Common myeloid progenitor, CD34-positive (primary cell): ENCODE data around the gene KCNQ2.

Experiments
- CTCF ChIA-PET: fragments of 350-600 bp; sonication (Branson Sonifier 250); formaldehyde crosslinking; loops from one replicate; lab custom pipeline; 2021; ENCODE audit warnings: antibody characterized with exemption; lab: Charles Lee
- POLR2A ChIA-PET: fragments of 350-600 bp; sonication (Branson Sonifier 250); formaldehyde crosslinking; loops from one replicate; lab custom pipeline; 2021; ENCODE audit warnings: antibody characterized with exemption; lab: Charles Lee
- DNase-seq, 3 donors: peaks; one replicate each; pipeline versions ENCODE4 v3.0.0 to v3.0.0-alpha.2; 2013
- H3K27ac ChIP-seq, 2 experiments: 1 replicate in 1 of 2; 2 replicates in 1 of 2; pipeline ENCODE4 v1.7.0; 2013; ENCODE audit warnings: inconsistent platforms in 2 of 2, low read length in 2 of 2, mild to moderate bottlenecking in 2 of 2, low read depth in 1 of 2, moderate library complexity in 1 of 2; ENCODE audit not compliant: severe bottlenecking in 2 of 2, insufficient read depth in 1 of 2, poor library complexity in 1 of 2
- H3K27me3 ChIP-seq, 5 experiments: replicated peaks in 2 of 5; 1 replicate in 3 of 5; 2 replicates in 2 of 5; pipeline versions ENCODE4 v1.6.1 to v1.7.0; 2013; ENCODE audit warnings: low read length in 4 of 5, mild to moderate bottlenecking in 2 of 5, moderate library complexity in 2 of 5, inconsistent platforms in 1 of 5; ENCODE audit not compliant: insufficient read depth in 5 of 5, control insufficient read depth in 4 of 5
- H3K36me3 ChIP-seq, 4 experiments: 1 replicate in 2 of 4; 2 replicates in 2 of 4; pipeline versions ENCODE4 v1.6.1 to v1.7.0; 2013; ENCODE audit warnings: low read length in 3 of 4, control low read depth in 1 of 4, mild to moderate bottlenecking in 1 of 4; ENCODE audit not compliant: control insufficient read depth in 4 of 4, insufficient read depth in 4 of 4
- H3K4me1 ChIP-seq, 4 experiments: 1 replicate in 3 of 4; 2 replicates in 1 of 4; pipeline versions ENCODE4 v1.6.1 to v1.7.1; 2013; ENCODE audit warnings: low read length in 3 of 4, mild to moderate bottlenecking in 3 of 4, control low read depth in 1 of 4, inconsistent platforms in 1 of 4, moderate library complexity in 1 of 4; ENCODE audit not compliant: control insufficient read depth in 4 of 4, insufficient read depth in 4 of 4; ENCODE audit errors: control extremely low read depth in 1 of 4
- H3K4me3 ChIP-seq, 7 experiments: 1 replicate in 4 of 7; 2 replicates in 3 of 7; pipeline versions ENCODE4 v1.5.1 to v1.7.0; 2013; ENCODE audit warnings: mild to moderate bottlenecking in 7 of 7, low read length in 6 of 7, moderate library complexity in 6 of 7, inconsistent platforms in 2 of 7, low read depth in 2 of 7, control low read depth in 1 of 7; ENCODE audit not compliant: insufficient read depth in 4 of 7, control insufficient read depth in 1 of 7; ENCODE audit errors: extremely low read depth in 1 of 7
- H3K9me3 ChIP-seq, 5 experiments: 1 replicate in 4 of 5; 2 replicates in 1 of 5; pipeline versions ENCODE4 v1.6.1 to v1.7.1; 2013; ENCODE audit warnings: low read length in 4 of 5, mild to moderate bottlenecking in 2 of 5, inconsistent platforms in 1 of 5, low read depth in 1 of 5, moderate library complexity in 1 of 5; ENCODE audit not compliant: control insufficient read depth in 4 of 5, insufficient read depth in 2 of 5; ENCODE audit errors: control extremely low read depth in 1 of 5
- WGBS: methylation state at CpG from one replicate; pipeline ENCODE4 v1.1.5; 2013; ENCODE audit not compliant: insufficient coverage; 5-methylcytosine and 5-hydroxymethylcytosine counted together

Gene KCNQ2

GRCh38 chr20:63455568-63455859 is 16.9 kb downstream of the KCNQ2 start:
- H3K9me3 ChIP-seq = no peaks in the 10 kb centered on the region
- no peaks in the 10 kb centered on the region for H3K36me3 ChIP-seq
- WGBS = 91% methylated on average over 6 of the region's 10 CpGs
- no peak for DNase-seq
- peaks cover 0 to 45% (median 43%) of the 10 kb centered on the region in 4 experiments for H3K4me1 ChIP-seq
- POLR2A ChIA-PET = no interaction called here
- no peak overlapping the region for H3K27ac ChIP-seq
- no peak overlapping the region for H3K4me3 ChIP-seq
- H3K27me3 ChIP-seq = peaks cover 0 to 22% (median 0%) of the 10 kb centered on the region in 5 experiments
- CTCF ChIA-PET = no interaction called here

- ChIA-PET POLR2A (no interaction called here), CTCF (no interaction called here)
- peaks cover 0 to 45% (median 43%) of the 10 kb centered on the region in 4 experiments for H3K4me1 ChIP-seq
- H3K27ac ChIP-seq = no peak overlapping the region
- 54% methylated on average over 28 of the region's 35 CpGs for WGBS
- no peaks in the 10 kb centered on the region for H3K9me3 ChIP-seq
- DNase-seq = no peak
- no peaks in the 10 kb centered on the region for H3K36me3 ChIP-seq
- peak overlapping the region in 2 of 7 experiments; percentile 43 to 61 for H3K4me3 ChIP-seq
- H3K27me3 ChIP-seq = peaks cover 0 to 22% (median 0%) of the 10 kb centered on the region in 5 experiments
Observed at GRCh38 chr20:63454731-63455567, 17.5 kb downstream of the KCNQ2 start.

GRCh38 chr20:63452821-63453523 is 19.5 kb downstream of the KCNQ2 start:
- Histone ChIP-seq H3K4me1 (peaks cover 0 to 42% (median 42%) of the 10 kb centered on the region in 4 experiments), H3K9me3 (no peaks in the 10 kb centered on the region), H3K27me3 (peaks cover 0 to 22% (median 2%) of the 10 kb centered on the region in 5 experiments), H3K27ac (no peak overlapping the region), H3K36me3 (no peaks in the 10 kb centered on the region), H3K4me3 (no peak overlapping the region)
- WGBS = 48% methylated on average over 37 of the region's 46 CpGs
- CTCF ChIA-PET = interaction anchor here (1.1 to 1.4 kb wide), 4 partner anchors 11 to 44 kb away, joined by 3 to 5 read pairs (median 4); no protein-coding TSS in a partner anchor
- POLR2A ChIA-PET = no interaction called here
- DNase-seq = peak; percentile 60 to 78 (median 75)

- POLR2A ChIA-PET = no interaction called here
- whole genome bisulfite sequencing = 98% methylated on average over 20 of the region's 20 CpGs
- Histone ChIP-seq H3K4me3 (no peak overlapping the region), H3K27ac (no peak overlapping the region), H3K27me3 (peaks cover 0 to 22% (median 2%) of the 10 kb centered on the region in 5 experiments), H3K36me3 (no peaks in the 10 kb centered on the region), H3K9me3 (no peaks in the 10 kb centered on the region), H3K4me1 (peaks cover 0 to 36% (median 36%) of the 10 kb centered on the region in 4 experiments)
- CTCF ChIA-PET = interaction anchor here (0.6 to 1.4 kb wide), 6 partner anchors 10 to 544 kb away, joined by 3 to 5 read pairs (median 3); no protein-coding TSS in a partner anchor
- DNase-seq = no peak
Observed at GRCh38 chr20:63452341-63452740, 20.1 kb downstream of the KCNQ2 start.

GRCh38 chr20:63451821-63452220 is 20.6 kb downstream of the KCNQ2 start:
- H3K27me3 ChIP-seq = peaks cover 0 to 22% (median 2%) of the 10 kb centered on the region in 5 experiments
- no peak overlapping the region for H3K27ac ChIP-seq
- POLR2A ChIA-PET = no interaction called here
- no peak for DNase-seq
- H3K4me1 ChIP-seq = peaks cover 0 to 32% (median 30%) of the 10 kb centered on the region in 4 experiments
- CTCF ChIA-PET = interaction anchor here (0.6 to 1.4 kb wide), 3 partner anchors 10 to 544 kb away, joined by 3 to 5 read pairs (median 3); no protein-coding TSS in a partner anchor
- no peaks in the 10 kb centered on the region for H3K36me3 ChIP-seq
- no peak overlapping the region for H3K4me3 ChIP-seq
- H3K9me3 ChIP-seq = no peaks in the 10 kb centered on the region
- 98% methylated on average over 14 of the region's 17 CpGs for WGBS

GRCh38 chr20:63449796-63450730 is 22.4 kb downstream of the KCNQ2 start:
- H3K36me3 ChIP-seq = no peaks in the 10 kb centered on the region
- H3K9me3 ChIP-seq = no peaks in the 10 kb centered on the region
- DNase-seq = no peak
- 96% methylated on average over 14 of the region's 30 CpGs for WGBS
- H3K4me1 ChIP-seq = peaks cover 0 to 32% (median 31%) of the 10 kb centered on the region in 4 experiments
- H3K4me3 ChIP-seq = no peak overlapping the region
- H3K27me3 ChIP-seq = peaks cover 0 to 21% (median 2%) of the 10 kb centered on the region in 5 experiments
- H3K27ac ChIP-seq = no peak overlapping the region
- ChIA-PET CTCF (no interaction called here), POLR2A (no interaction called here)
